Measurements from ENCODE around the gene BTN2A1.

Gene BTN2A1

GRCh38 chr6:26457806-26458688 lies at the start of gene BTN2A1:
Gene BTN2A1, plus strand, starts transcription at chr6:26457955. Its CDS starts 682 bp downstream, at chr6:26458637.
- peak within 1 kb of the TSS; percentile 99 for H3K4me3 ChIP-seq (ENCODE audit: low read depth, low read length)
- no peak for TF ChIP-seq CTCF (IDR thresholded peaks at IDR 0.05; ENCODE audit: low read depth, low read length, missing control alignments)
- peak; percentile 90 for DNase-seq (ENCODE audit: low read depth)
- in situ Hi-C loops (cut with HindIII; ENCODE audit: low sequenced_read_pairs), result no loop called here

GRCh38 chr6:26408828-26409730 lies 48.7 kb upstream of the BTN2A1 start:
- in situ Hi-C loops (cut with HindIII; ENCODE audit: low sequenced_read_pairs), result no loop called here
- DNase-seq (ENCODE audit: low read depth), result no peak
- H3K4me3 ChIP-seq (ENCODE audit: low read depth, low read length), result no peak overlapping the region
- TF ChIP-seq CTCF (IDR thresholded peaks at IDR 0.05; ENCODE audit: low read depth, low read length, missing control alignments), result no peak

- in situ Hi-C loops (cut with HindIII; ENCODE audit: low sequenced_read_pairs), result no loop called here
- no peak for TF ChIP-seq CTCF (IDR thresholded peaks at IDR 0.05; ENCODE audit: low read depth, low read length, missing control alignments)
- DNase-seq (ENCODE audit: low read depth), result no peak
- H3K4me3 ChIP-seq (ENCODE audit: low read depth, low read length), result no peak overlapping the region
These were observed 46.0 kb upstream of the BTN2A1 start for GRCh38 chr6:26411751-26412150.

- no peak for TF ChIP-seq CTCF (IDR thresholded peaks at IDR 0.05; ENCODE audit: low read depth, low read length, missing control alignments)
- in situ Hi-C loops (cut with HindIII; ENCODE audit: low sequenced_read_pairs), result no loop called here
These were observed 45.5 kb upstream of the BTN2A1 start for GRCh38 chr6:26412228-26412627.

GRCh38 chr6:26412954-26413353 lies 44.8 kb upstream of the BTN2A1 start:
- H3K4me3 ChIP-seq (ENCODE audit: low read depth, low read length), result no peak overlapping the region
- no peak for DNase-seq (ENCODE audit: low read depth)
- in situ Hi-C loops (cut with HindIII; ENCODE audit: low sequenced_read_pairs), result no loop called here
- TF ChIP-seq CTCF (IDR thresholded peaks at IDR 0.05; ENCODE audit: low read depth, low read length, missing control alignments), result no peak

More at GRCh38 chr6:26412228-26412627, 45.5 kb upstream of the BTN2A1 start:
- no peak overlapping the region for H3K4me3 ChIP-seq (ENCODE audit: low read depth, low read length)
- no peak for DNase-seq (ENCODE audit: low read depth)

GRCh38 chr6:26414281-26414680 lies 43.5 kb upstream of the BTN2A1 start:
- DNase-seq (ENCODE audit: low read depth), result no peak
- in situ Hi-C loops (cut with HindIII; ENCODE audit: low sequenced_read_pairs), result no loop called here
- H3K4me3 ChIP-seq (ENCODE audit: low read depth, low read length), result no peak overlapping the region
- no peak for TF ChIP-seq CTCF (IDR thresholded peaks at IDR 0.05; ENCODE audit: low read depth, low read length, missing control alignments)
